GM21423 (cell line): ENCODE data around the gene ERI3.

Source experiments
- ATAC-seq: cut with Tn5 transposase; IDR thresholded peaks from one replicate; pipeline ENCODE4 v1.9.1; 2021; ENCODE audit warnings: mild to moderate bottlenecking, moderate library complexity; ENCODE audit not compliant: unreplicated experiment

The ERI3 gene, protein sequence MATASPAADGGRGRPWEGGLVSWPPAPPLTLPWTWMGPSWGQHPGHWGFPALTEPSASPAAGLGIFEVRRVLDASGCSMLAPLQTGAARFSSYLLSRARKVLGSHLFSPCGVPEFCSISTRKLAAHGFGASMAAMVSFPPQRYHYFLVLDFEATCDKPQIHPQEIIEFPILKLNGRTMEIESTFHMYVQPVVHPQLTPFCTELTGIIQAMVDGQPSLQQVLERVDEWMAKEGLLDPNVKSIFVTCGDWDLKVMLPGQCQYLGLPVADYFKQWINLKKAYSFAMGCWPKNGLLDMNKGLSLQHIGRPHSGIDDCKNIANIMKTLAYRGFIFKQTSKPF

DNA sequence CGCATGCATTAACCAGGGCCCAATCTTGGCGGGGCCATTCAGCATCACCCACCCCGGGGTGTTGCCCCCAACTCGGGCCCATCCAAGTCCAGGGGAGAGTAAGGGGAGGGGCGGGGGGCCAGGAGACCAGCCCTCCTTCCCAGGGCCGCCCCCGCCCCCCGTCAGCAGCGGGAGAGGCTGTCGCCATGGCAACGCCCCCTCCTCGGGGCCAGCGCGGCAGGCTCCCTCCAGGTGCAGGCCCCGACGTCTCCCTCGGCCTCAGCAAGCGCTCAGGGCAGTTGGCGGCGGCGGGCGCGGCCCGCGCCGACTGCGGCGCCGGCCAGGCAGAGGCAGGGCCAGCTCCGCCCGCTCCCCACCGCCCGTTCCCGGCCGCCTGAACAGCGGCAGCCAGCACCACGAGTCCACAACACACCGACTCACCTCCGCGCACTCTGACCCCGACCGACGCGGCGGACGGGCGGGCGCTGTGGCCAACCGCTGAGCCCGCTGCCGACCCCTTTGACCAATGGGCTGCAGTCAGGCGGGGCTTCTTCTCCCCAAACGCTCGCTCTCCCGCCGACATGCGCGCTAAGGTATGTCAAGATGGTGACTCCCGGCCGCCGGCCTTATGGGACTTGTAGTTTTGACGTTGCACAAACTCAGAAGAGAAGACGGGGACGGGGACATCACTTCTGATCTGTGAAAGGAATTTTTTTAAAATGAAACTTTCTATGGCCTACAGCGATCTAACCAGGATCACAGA is at the start of gene ERI3:
Gene ERI3 (minus strand): TSS at position 418 of the 742 bp plus-strand sequence. CDS start 231 bp downstream, at position 187.
- peak; percentile 98 for ATAC-seq

DNA sequence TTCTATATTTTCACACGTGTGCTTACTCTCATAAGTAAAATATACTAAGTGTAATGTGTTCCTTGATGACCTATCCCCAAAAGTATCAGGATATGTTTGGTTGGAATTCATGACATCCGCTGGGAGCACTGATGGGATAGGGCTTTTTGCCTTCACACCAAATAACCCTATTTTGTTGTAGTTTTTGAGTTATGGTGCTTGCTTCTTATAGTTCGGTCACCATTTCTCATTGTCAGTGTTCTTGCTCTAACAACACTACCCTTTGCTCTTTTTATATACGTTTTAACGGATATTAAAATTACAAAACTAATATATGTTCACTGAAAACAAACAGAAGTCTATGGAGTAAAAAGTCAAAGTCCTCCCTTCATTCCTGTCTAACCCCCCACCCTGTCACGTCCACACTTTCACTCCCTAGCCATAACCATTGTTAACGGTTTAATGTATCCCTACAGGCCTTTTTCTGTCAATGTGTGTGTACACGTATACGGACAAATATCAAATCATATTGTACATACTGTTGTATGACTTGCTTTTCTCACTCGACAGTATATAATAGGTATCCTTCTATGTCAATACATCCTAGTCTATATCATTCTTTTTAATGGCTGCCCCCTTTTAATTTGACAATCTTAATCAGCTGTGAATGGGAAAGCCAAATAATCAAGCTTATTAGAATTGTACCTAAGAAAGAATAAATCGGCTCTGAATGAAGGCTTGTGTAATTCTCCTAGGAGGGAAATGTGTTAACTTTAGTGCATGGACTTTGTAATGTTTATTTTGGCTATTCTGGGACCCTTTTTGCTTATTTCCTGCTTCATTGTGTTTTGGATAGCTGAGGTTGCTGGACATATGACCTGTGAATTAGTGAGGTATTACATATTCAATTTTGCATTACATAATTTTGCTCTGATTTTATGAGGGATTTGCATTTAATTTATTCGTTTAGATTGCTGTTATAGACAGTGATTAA is 46.5 kb upstream of the ERI3 start:
- ATAC-seq: no peak

DNA sequence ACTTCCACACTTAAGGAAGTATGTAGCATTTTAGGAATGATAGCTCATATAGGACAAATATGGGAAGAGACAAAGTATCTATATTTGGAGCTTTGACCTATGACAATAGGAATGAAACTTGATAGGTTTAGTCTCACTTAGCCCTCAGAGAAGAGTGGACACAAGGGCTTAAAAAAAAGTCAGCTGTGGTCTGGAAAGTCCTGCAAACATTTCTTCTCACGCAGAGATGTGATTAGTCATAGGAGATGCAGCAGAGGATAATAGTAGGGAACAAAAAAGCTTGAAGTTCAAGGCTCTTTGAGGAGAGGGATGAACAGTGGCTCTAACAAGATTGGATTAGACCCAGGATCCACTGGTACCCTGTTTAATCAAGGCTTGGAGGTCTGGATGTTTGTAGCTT is 35.2 kb upstream of the ERI3 start:
- ATAC-seq: no peak

DNA sequence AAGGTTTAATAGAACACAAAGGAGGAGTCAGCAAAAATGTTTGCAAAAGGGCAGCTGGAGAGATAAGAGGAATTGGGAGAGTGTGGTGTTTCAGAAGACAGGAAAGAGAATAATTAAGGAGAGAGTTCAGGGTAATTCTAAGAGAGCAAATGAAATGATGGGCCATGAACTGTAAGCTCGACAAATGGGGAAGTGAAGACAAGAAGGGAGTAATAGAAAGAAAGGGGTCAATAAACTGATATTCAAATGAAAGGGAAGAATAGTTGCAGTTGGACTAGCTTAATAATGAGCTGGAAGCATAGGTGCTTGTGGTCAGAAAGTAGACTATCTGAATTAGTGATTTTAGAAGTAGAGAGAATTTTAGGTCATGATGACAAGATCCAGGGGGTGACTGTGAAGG is 34.4 kb upstream of the ERI3 start:
- no peak for ATAC-seq

DNA sequence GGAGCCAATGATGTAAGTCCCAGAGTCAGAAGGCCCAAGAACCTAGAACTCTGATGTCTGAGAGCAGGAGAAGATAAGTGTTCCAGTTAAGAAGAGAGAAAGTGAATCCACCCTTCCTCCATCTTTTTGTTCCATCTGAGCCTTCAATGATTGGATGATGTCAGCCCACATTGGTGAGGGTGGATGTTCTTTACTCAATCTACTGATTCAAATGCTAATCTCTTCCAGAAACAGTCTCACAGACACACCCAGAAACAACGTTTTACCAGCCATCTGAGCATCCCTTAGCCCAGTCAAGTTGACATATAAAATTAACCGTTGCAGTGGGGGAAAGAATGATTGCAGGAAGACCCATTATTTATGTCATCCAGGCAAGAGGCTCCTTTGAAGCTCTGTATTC is 33.5 kb upstream of the ERI3 start:
- ATAC-seq: no peak

DNA sequence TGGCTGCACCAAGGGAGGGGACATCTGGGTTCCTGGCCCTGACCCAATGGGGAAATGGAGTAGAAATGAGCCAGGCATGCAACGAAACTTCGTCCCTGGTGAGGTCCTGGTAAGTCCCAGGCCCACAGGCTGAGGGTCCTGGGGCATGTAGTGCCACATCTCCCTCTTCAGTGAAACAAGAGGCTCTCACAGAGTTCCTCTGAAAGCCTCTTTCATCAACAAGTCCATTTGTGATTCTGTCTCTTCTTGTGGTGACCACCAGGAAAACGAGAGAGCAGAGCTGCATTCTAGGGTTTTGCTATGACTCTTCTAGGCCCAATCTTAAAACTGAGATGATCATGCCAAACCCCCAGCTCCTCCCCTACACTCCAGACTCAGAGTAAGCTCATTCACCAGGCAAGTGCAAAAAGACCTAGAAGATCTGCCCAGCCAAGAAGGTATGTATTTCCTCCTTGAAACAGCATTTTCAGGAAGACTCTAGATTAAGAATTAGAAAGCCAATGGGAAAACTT is 25.7 kb upstream of the ERI3 start:
- no peak for ATAC-seq

DNA sequence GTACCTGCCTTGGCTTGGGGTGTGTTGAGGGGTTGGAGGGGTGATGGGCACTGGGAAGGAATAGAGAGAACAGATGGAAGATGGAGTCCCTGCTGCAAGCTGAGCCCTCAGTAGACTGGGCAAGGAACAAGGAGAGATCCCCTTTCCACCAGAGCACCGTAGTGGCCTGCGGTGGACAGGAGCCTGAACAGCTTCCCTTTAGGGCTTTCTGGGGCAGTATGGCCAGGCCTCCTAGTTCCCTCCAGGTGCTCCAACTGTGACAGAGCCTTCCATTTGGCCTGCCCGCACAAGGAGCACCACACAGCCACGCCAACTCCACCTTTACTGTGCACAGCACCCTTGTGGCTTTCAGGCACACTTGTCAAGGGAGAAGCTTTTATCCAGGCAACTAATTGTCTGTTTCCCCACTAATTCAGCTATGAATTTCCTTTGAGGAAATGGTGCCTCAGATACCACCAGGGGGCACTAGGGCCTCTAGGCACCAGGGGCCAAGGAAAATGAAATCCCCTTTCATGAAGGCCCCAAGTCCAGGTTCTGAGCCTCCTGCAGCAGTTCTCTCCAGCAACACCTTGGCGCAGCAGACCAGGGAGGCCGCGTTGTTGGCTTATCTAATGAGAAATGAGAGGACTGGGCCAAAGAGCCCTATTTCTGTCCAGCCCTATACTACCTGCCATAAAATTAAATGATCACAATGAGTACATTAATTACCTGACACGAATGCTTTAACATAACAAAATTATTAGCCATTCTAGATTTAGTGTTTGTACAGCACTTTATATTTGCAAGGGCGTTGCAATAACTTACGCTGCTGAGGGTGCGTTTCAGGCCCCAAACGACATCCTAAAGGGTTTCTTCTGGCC is 23.1 kb upstream of the ERI3 start:
- ATAC-seq: no peak

DNA sequence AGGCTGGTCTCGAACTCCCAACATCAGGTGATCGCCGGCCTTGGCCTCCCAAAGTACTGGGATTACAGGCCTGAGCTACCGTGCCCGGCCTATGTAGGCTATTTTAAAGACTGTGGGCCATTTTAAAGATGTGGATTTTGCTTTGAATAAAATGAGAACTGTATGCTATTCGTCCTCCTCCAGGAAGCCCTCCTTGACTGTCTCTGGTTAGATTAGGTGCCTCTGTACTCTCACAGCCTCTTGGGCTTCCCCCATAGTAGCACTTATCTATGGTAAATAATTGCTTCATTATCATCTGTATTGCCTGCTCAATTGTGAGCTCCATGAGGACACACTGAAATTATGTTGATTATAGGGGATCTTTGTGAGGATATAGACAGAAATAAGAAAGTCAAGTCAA is 20.5 kb upstream of the ERI3 start:
- ATAC-seq: no peak

DNA sequence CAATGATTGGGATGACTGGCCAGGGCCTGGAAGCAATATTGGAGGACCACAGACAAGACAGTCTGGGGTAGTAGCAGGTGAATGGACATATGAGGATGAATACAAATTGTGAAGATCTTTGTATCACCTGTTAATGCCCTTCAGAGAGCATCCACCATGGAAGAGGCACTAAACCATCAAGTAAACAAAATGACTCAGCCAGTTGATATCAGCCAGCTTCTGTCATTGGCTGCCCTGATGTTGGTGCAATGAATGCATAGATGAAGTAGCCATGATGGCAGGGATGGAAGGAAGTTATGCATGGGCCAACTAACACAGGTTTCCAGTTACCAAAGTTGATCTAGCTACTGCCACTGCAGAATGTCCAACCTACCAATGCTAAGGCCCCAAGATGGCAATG is 16.1 kb upstream of the ERI3 start:
- no peak for ATAC-seq

DNA sequence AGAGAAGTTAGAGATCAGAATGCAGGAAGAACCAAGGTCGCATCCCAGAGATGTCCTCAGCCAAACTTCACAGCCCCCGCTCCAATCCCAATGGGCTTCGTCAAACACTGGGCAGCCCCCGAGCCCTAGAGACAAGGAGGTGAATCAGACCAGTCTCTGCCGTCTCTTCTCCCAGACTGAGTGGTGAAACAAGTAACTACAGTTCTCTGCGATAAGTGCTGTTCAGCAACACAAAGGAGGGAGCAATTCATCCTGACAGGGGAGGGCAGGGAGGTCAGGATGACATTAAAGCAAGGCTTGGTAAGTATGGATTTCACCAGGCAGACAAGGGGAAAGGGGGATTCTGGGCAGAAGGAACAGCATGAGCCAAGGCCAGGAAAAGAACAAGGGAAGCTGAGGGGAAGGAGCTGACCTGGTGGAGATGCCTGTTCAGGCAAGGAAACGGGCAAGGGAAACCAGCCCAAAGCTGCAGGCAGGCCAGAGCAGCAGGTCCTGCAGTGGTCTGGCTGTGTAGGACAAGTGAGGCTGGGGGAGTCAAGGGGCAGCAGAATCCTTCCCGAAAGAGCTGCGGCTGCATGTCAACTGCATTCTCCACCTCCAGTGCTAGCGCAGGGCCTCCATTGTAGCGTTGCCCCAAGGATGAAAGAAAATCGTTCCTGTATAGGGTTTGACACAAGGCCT is 13.6 kb upstream of the ERI3 start:
- ATAC-seq: no peak

DNA sequence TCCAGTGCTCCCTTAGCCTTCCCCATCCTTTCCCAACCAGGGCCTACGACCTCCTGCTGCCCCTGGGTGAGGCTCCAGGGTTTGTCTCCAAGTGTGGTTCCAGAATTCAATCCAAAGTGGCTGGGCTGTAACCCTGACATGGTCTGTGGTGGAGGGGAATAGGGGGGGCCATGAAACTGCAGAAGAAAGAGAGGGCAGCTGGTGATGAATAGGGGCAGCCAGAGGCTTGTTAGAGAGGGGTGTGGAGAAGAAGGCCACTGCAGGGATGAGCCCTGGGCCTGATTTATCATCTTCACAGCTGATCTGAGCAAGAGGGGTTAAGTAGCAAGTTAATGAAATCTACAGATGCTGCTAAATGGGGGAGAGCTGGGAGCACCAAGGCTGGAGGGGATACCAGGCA is 12.9 kb upstream of the ERI3 start:
- ATAC-seq: no peak

DNA sequence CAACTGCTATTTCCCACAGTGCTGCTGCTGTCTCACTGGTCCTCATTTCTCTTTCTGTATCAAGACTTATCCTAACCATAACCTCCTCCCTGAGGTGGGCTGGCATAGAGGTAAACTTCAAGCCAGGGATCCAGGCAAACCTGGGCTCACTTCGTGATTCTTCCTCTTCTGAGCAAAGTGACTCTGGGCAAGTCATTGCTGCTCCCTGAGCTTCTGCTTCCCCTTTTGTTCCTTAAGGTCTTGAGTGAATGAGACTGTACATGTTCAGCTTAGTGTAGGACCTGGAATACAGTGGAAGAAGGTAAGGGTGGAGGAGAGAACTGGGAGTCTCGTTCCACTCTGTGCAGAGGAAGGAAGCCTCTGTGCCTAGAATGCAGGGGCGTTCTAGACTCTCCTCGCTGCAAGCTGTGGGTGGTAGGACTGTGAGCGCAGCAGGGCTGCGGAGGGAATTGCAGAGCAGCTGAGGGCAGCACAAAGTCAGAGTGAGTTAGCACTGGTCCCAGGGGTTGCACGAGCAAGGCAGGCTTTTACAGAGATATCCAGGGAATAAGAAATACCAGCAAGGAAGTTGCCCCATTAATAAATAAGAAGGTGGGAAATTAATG is 11.4 kb upstream of the ERI3 start:
- ATAC-seq: no peak

DNA sequence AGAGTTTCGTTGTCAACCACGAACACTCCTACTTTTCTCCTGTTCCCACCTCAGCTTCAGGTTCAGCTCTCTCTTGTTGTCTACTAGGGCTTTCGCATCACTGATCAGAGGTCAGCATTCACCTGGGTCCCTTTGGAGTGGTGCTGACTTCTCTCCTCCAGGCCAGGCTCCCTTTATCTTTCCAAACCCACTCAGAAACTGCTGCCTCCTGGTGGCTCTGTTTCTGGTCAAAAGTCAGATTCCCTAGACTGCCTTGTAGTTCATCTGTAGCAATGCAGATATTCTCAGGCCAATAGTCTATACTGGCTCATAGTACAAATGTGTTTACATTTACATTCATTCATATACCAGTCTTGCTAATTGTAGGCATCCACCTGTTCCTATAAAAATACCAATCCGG is 6.4 kb upstream of the ERI3 start:
- no peak for ATAC-seq

DNA sequence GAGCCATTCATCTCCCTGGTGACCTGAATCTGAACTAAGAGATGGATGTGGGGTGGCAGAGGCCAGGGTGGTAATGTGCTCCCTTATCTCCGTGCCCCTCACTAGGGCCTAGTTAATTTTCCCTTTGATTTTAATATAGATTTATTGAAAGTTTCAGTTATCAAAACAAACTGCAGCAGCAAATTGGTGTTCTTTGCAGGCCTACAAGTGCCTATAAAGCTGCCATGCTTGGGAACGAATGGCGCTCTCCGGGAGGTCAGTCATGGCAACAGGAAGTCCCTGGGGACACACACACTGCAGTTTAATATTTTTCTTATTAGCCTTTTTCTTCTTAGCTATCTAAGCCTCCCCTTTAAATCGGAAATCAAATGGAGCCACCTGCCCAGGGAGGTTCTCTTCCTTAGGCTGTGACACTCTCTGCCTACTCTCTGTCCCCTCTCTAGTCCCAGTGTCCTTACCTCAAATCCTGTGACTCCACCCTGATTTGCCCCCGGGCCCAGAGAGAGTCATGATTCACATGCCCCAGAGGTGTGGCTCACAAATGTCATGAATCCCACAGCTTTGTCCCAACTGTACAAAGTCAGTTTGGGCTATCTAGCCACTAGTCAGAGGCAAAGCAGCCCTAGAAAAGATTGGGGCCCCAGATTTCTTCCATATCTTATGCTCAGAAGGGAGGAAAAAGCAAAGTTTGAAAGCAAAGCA is 4.3 kb upstream of the ERI3 start:
- no peak for ATAC-seq

DNA sequence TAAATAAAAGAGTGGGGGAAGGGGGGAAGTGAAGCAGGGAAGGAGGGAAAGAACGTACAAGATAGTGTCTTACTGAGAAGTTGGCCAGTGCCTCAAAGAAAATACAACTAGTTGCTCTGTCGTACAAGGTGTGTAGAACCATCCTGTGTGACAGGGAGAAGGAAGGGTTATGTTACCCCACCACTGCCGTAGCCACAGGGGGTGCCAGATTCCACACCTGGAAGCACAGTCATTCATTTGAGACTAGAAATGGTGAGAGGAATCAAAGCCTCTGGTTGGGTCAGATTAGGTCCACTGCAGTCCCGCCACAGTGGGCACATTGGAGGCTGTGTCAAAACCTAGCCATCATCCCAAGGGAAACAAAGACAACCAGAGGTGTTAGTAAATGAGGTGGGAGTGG is 2.7 kb upstream of the ERI3 start:
- no peak for ATAC-seq

DNA sequence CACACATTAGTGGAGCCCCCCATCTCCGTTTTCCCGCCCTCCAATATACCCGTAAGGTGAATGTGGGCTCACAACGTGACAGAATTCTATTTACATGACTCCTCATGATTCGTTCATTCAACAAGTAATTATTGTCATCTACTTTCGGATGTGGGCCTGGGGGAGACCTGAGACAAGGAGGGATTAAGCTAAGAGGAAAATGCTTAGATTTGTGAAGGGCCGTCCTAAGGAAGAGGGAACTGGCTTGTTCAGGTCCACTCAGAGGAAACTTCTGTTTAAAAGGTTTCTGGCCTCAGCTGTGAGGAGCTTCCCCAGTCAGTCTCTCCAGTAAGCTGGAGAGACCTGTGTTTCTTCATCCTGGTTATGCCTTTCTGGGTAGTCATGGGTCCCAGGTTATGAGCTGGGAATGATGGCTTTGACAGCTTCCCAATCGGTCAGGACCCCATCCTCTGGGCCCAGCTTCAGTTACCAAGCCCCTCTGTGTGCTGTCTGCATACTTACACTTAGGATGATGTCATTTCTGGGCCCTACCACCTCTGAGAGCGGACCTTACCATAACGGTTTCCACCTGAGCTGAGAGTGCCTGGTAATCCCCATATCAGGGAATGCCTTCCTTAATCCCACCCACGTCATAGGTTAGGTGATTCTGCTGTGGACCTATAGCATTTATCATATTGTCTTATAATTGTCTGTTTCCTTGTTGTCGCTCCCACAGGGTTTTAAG is 687 bp upstream of the ERI3 start:
- no peak for ATAC-seq

DNA sequence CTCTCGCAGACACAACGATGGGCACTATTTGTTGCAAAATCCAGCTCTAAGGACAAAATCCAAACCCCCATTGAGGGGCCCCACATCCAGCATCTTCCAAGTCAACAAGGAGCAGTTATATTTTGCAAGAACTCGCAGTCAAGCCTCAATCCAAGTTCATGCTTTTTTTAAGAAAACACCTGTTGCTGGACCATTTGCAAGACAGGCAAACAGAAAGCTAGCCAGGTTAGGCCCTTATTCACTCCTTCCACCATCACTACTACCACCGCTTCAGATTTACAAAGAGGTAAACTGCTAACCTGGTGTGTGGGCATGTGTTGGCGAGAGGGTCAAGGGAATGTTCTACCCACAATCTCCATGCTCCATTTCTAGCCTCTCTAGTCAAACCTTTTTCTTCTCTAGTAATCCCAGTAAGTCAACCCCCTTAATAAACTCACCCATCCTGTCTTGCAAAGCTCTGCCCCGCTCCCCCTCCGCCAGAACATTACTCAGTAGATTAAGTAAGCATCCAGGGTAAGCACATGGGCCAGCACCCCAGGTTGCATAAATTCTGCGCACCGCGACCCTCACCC is 703 bp downstream of the ERI3 start:
- ATAC-seq: no peak

DNA sequence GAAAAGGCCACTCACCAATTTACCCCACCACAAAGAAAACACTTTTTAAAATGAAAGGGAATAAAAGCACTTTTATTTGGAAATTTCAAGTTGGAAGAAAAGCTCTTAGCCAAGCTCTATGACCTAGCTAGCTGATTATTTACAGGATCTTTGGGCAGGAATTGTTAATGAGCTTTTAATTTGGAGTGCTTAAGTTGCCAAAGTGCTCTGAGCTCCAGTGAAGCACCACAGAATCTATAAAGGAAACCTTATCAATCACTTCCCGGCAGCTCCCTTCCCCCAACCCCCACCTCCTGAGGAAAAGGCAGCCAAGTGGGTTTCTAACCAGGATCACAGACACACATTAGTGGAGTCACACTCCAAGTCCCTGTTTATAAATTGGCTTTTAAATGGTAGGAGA is 1.5 kb downstream of the ERI3 start:
- no peak for ATAC-seq
